Parathyroid adenoma (tissue), 2 donors: ENCODE results near the gene OR8J1.
"Not testable (repeated sequence)": the region's sequence is repeated elsewhere in the genome, so short reads cannot be mapped to it uniquely, and the experiment has no call there.

Source experiments
- H2AFZ ChIP-seq: fragments of 300-600 bp; sonication (generic); one replicate; pipeline ENCODE4 v1.7.0; 2017; ENCODE audit warnings: antibody characterized with exemption, mild to moderate bottlenecking
- H3K27ac ChIP-seq: fragments of 300-600 bp; sonication (generic); one replicate; pipeline ENCODE4 v1.7.0; 2017
- H3K27me3 ChIP-seq: fragments of 300-600 bp; sonication (generic); one replicate; pipeline ENCODE4 v1.7.0; 2017; ENCODE audit warnings: low read length; ENCODE audit not compliant: control insufficient read depth, insufficient read depth
- H3K36me3 ChIP-seq: fragments of 300-600 bp; sonication (generic); one replicate; pipeline ENCODE4 v1.7.0; 2017; ENCODE audit warnings: low read length; ENCODE audit not compliant: control insufficient read depth, insufficient read depth
- H3K4me1 ChIP-seq: fragments of 300-600 bp; sonication (generic); one replicate; pipeline ENCODE4 v1.7.0; 2017; ENCODE audit warnings: control low read depth
- H3K4me2 ChIP-seq: fragments of 300-600 bp; sonication (generic); one replicate; pipeline ENCODE4 v1.7.0; 2017; ENCODE audit warnings: low read length
- H3K4me3 ChIP-seq: fragments of 300-600 bp; sonication (generic); one replicate; pipeline ENCODE4 v1.7.0; 2017; ENCODE audit warnings: low read depth, low read length
- H3K79me2 ChIP-seq: fragments of 300-600 bp; sonication (generic); one replicate; pipeline ENCODE4 v1.7.0; 2017; ENCODE audit warnings: control low read depth
- H3K9ac ChIP-seq: fragments of 300-600 bp; sonication (generic); one replicate; pipeline ENCODE4 v1.7.0; 2017; ENCODE audit warnings: mild to moderate bottlenecking
- H3K9me3 ChIP-seq: fragments of 300-600 bp; sonication (generic); one replicate; pipeline ENCODE4 v1.7.0; 2017; ENCODE audit warnings: low read length; ENCODE audit not compliant: control insufficient read depth
- TF ChIP-seq, protein P1 (sequence below): fragments of 300-600 bp; sonication (generic); IDR thresholded peaks from one replicate; pipeline ENCODE4 v1.7.0; 2017; ENCODE audit warnings: antibody characterized with exemption, mild to moderate bottlenecking
- donor health status: primary hyperparathyroidism.

The OR8J1 gene

DNA sequence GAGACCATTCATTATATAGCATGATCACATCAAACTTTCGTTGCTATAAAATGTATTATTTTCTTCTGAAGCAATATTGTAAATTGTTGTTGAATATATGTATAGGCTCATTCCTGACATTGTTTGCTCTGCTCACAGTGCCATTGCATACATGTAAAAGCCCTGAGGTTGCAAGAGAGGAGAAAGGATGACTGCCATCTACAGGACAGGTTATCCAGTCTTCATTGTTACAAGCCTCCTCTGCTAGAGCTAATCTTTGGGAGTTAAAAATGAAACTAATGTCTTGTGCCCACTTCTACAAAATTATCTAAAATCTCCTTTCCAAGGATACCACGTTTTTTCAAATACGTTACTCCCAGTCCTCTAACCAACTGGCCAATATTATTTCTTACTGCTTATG, 42.0 kb downstream of the OR8J1 start:
- Histone ChIP-seq H3K27ac (no peak overlapping the region), H3K79me2 (no peaks in the 10 kb centered on the region)
- TF ChIP-seq, protein P1, sequence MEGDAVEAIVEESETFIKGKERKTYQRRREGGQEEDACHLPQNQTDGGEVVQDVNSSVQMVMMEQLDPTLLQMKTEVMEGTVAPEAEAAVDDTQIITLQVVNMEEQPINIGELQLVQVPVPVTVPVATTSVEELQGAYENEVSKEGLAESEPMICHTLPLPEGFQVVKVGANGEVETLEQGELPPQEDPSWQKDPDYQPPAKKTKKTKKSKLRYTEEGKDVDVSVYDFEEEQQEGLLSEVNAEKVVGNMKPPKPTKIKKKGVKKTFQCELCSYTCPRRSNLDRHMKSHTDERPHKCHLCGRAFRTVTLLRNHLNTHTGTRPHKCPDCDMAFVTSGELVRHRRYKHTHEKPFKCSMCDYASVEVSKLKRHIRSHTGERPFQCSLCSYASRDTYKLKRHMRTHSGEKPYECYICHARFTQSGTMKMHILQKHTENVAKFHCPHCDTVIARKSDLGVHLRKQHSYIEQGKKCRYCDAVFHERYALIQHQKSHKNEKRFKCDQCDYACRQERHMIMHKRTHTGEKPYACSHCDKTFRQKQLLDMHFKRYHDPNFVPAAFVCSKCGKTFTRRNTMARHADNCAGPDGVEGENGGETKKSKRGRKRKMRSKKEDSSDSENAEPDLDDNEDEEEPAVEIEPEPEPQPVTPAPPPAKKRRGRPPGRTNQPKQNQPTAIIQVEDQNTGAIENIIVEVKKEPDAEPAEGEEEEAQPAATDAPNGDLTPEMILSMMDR = no peak

DNA sequence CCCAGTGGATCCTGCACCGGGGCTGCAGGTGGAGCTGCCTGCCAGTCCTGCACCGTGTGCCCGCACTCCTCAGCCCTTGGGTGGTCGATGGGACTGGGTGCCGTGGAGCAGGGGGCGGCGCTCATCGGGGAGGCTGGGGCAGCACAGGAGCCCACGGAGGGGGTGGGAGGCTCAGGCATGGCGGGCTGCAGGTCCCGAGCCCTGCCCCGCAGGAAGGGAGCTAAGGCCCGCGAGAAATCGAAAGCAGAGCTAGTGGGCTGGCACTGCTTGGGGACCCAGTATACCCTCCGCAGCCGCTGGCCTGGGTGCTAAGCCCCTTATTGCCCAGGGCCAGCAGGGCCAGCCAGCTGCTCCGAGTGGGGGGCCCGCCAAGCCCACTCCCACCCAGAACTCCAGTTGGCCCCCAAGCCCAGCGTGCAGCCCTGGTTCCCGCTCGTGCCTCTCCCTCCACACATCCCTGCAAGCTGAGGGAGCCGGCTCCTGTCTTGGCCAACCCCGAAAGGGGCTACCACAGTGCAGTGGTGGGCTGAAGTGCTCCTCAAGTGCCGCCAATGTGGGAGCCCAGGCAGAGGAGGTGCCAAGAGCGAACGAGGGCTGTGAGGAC, 47.9 kb downstream of the OR8J1 start:
- not testable (repeated sequence) for H3K4me1 ChIP-seq, H3K9me3 ChIP-seq, H3K27me3 ChIP-seq, H3K9ac ChIP-seq, H3K4me2 ChIP-seq, H3K27ac ChIP-seq, H3K36me3 ChIP-seq, H2AFZ ChIP-seq, H3K79me2 ChIP-seq, H3K4me3 ChIP-seq

More for the DNA sequence above, 42.0 kb downstream of the OR8J1 start:
- H2AFZ ChIP-seq = no peak overlapping the region
- no peaks in the 10 kb centered on the region for H3K36me3 ChIP-seq
- no peak overlapping the region for H3K9ac ChIP-seq
- no peaks in the 10 kb centered on the region for H3K27me3 ChIP-seq
- H3K9me3 ChIP-seq = no peaks in the 10 kb centered on the region
- no peak overlapping the region for H3K4me2 ChIP-seq
- H3K4me3 ChIP-seq = no peak overlapping the region
- H3K4me1 ChIP-seq = no peaks in the 10 kb centered on the region

DNA sequence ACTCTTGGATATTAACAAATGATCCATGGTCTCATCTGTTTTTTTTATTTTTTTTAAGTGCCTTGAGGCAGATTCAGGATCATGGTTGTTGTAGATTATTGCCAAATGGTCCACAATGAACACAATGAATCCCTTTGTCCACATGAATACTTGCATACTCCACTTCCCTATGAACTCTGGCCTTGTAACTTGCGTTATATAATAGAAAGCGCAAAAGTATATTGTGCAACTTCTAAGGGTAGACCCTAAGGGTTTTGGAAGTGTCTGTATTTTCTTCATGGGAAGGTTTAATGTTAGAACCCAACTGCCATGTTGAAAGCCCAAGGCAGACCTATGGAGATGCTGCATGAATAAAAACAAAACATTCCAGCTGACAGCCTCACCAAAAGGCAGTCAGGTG, 50.3 kb downstream of the OR8J1 start:
- Histone ChIP-seq H3K4me2 (no peak overlapping the region), H3K4me3 (no peak overlapping the region), H3K4me1 (no peaks in the 10 kb centered on the region), H3K9me3 (no peaks in the 10 kb centered on the region), H3K9ac (no peak overlapping the region), H3K79me2 (no peaks in the 10 kb centered on the region), H3K27me3 (no peaks in the 10 kb centered on the region), H3K36me3 (no peaks in the 10 kb centered on the region), H3K27ac (no peak overlapping the region), H2AFZ (no peak overlapping the region)
- TF ChIP-seq, protein P1 = no peak

DNA sequence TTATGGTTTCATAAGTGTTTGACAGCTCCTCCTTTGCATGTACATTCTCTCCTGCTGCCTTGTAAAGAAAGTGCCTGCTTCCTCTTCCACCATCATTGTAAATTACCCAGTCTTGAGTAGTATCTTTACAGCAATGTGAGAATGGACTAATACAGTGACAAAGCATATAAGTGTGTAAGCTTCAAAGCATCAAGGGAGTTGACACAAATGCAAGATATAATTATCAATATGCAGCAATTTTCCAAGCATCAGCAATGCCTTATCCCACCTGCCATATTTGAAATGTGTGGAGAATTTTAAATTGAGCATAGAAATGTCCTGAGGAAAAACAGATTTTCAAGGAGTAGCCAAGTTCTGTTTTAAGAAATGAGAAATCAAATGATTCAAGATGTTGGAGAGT, 56.7 kb downstream of the OR8J1 start:
- H3K9me3 ChIP-seq = no peaks in the 10 kb centered on the region
- H3K4me2 ChIP-seq = no peak overlapping the region
- TF ChIP-seq, protein P1 = no peak
- H2AFZ ChIP-seq = no peak overlapping the region
- no peaks in the 10 kb centered on the region for H3K27me3 ChIP-seq
- no peaks in the 10 kb centered on the region for H3K36me3 ChIP-seq
- H3K27ac ChIP-seq = no peak overlapping the region
- no peak overlapping the region for H3K9ac ChIP-seq
- H3K4me3 ChIP-seq = no peak overlapping the region
- H3K4me1 ChIP-seq = no peaks in the 10 kb centered on the region
- no peaks in the 10 kb centered on the region for H3K79me2 ChIP-seq
